NCI-H1694 treated with DMSO at 0.1 percent for 48 hours (cell line): ENCODE measurements around the gene STMP1.
"Not testable (repeated sequence)": the region's sequence is repeated elsewhere in the genome, so short reads cannot be mapped to it uniquely, and the experiment has no call there.

Experiments used
- DNase-seq: peaks from one replicate; lab custom pipeline; 2025; lab: John Stamatoyannopoulos, UW

STMP1 gene

GRCh38 chr7:135664046-135664589 lies 1.8 kb downstream of the STMP1 start:
- no peak for DNase-seq

GRCh38 chr7:135665042-135665441 lies 2.7 kb downstream of the STMP1 start:
- DNase-seq = no peak

GRCh38 chr7:135666156-135666555 lies 3.8 kb downstream of the STMP1 start:
- DNase-seq = no peak

- DNase-seq = no peak
Observed at GRCh38 chr7:135666846-135667245, 4.5 kb downstream of the STMP1 start.

GRCh38 chr7:135667626-135668025 lies 5.3 kb downstream of the STMP1 start:
- DNase-seq = not testable (repeated sequence)

- DNase-seq = not testable (repeated sequence)
Observed at GRCh38 chr7:135668852-135669395, 6.6 kb downstream of the STMP1 start.

- no peak for DNase-seq
Observed at GRCh38 chr7:135669774-135670173, 7.5 kb downstream of the STMP1 start.

- no peak for DNase-seq
Observed at GRCh38 chr7:135670179-135670578, 7.9 kb downstream of the STMP1 start.

- peak; percentile 55 for DNase-seq
Observed at GRCh38 chr7:135672560-135673359, 10.4 kb downstream of the STMP1 start.

GRCh38 chr7:135673360-135673706 lies 11.0 kb downstream of the STMP1 start:
- DNase-seq = no peak

- no peak for DNase-seq
Observed at GRCh38 chr7:135678612-135679575, 16.6 kb downstream of the STMP1 start.

- no peak for DNase-seq
Observed at GRCh38 chr7:135681762-135682161, 19.4 kb downstream of the STMP1 start.

GRCh38 chr7:135682191-135682590 lies 19.9 kb downstream of the STMP1 start:
- DNase-seq = no peak

- no peak for DNase-seq
Observed at GRCh38 chr7:135683609-135684008, 21.3 kb downstream of the STMP1 start.

GRCh38 chr7:135684136-135684535 lies 21.8 kb downstream of the STMP1 start:
- no peak for DNase-seq

- no peak for DNase-seq
Observed at GRCh38 chr7:135684699-135685098, 22.4 kb downstream of the STMP1 start.

GRCh38 chr7:135685306-135686084 lies 23.2 kb downstream of the STMP1 start:
- DNase-seq = no peak

- no peak for DNase-seq
Observed at GRCh38 chr7:135687466-135687865, 25.2 kb downstream of the STMP1 start.

GRCh38 chr7:135690566-135690965 lies 28.3 kb downstream of the STMP1 start:
- DNase-seq = no peak

GRCh38 chr7:135692055-135692454 lies 29.7 kb downstream of the STMP1 start:
- DNase-seq = no peak

- DNase-seq = not testable (repeated sequence)
Observed at GRCh38 chr7:135692606-135693005, 30.3 kb downstream of the STMP1 start.

- no peak for DNase-seq
Observed at GRCh38 chr7:135693558-135693957, 31.2 kb downstream of the STMP1 start.
